ENCODE measurements around the gene FIS1. TPM values are rescaled to one million over a fixed set of nuclear protein-coding genes. Genes with fewer than 3 reads are reported as not detected.

The FIS1 gene
- total and polyA plus RNA-seq, 2 donors (not counting 1 experiment from before 2014, with no cell fraction given) = 95.5 to 245 TPM

GRCh38 chr7:101217388-101218235 is 27.3 kb downstream of the FIS1 start, which contains the start of the genes PLOD3 and ZNHIT1:
TSS of gene PLOD3 (minus strand) at chr7:101217581. CDS start at chr7:101217274, 307 bp downstream.
TSS of gene ZNHIT1 (plus strand) at chr7:101218165. CDS start at chr7:101218196, 31 bp downstream.
- H3K4me1 ChIP-seq (ENCODE audit: control insufficient read depth in 2 of 2, insufficient read depth in 2 of 2, low read length in 2 of 2) = peaks cover 18 to 21% of the 10 kb centered on the region in 2 donors
- Mint-ChIP-seq H3K4me1 (peaks cover 25% of the 10 kb centered on the region), H3K27me3 (no peaks in the 10 kb centered on the region), H3K27ac (peak within 1 kb of the TSS; percentile 95), H3K4me3 (peak within 1 kb of the TSS; percentile 97), H3K9me3 (ENCODE audit: insufficient read depth) (no peaks in the 10 kb centered on the region)
- H3K79me2 ChIP-seq (ENCODE audit: control insufficient read depth, insufficient read depth, low read length) = peaks cover 46% of the 10 kb centered on the region
- H3K4me2 ChIP-seq (replicated peaks; ENCODE audit: low read depth, low read length, poor library complexity, severe bottlenecking) = peak within 1 kb of the TSS; percentile 97
- no peaks in the 10 kb centered on the region for H3K9me3 ChIP-seq (ENCODE audit: control extremely low read depth in 1 of 3, control insufficient read depth in 2 of 3, insufficient read depth in 1 of 3, low read length in 2 of 3)
- H2AFZ ChIP-seq (ENCODE audit: insufficient read depth, low read depth, low read length, poor library complexity, severe bottlenecking) = peak within 1 kb of the TSS; percentile 95
- TF ChIP-seq CTCF (IDR thresholded peaks at IDR 0.05) (peak; percentile 6), EZH2 (IDR thresholded peaks at IDR 0.05; ENCODE audit: borderline replicate concordance, insufficient read depth, low read depth, low read length, poor library complexity, severe bottlenecking) (no peak)
- ATAC-seq (ENCODE audit: low read depth) (peak; percentile 80), DNase-seq (peak; percentile 98)
- H3K9ac ChIP-seq (ENCODE audit: low read length) = peak within 1 kb of the TSS; percentile 91
- peak within 1 kb of the TSS; percentile 44 to 75 for H3K27ac ChIP-seq (ENCODE audit: low read length in 2 of 2)
- intact Hi-C loops (cut with micrococcal nuclease) = loop anchor here (1.0 kb wide), 4 partner anchors 25 to 63 kb away; partner anchors contain the start of gene AP1S1
- peaks cover 0 to 12% of the 10 kb centered on the region in 2 experiments for H3K36me3 ChIP-seq (replicated peaks in 1 of 2; ENCODE audit: control extremely low read depth in 1 of 2, control insufficient read depth in 1 of 2, extremely low read depth in 1 of 2, insufficient read depth in 2 of 2, low read length in 1 of 2)
- peak within 1 kb of the TSS; percentile 85 to 99 (median 94) for H3K4me3 ChIP-seq (ENCODE audit: control extremely low read depth in 1 of 5, extremely low read depth in 1 of 5, insufficient read depth in 1 of 5, low read depth in 2 of 5, low read length in 4 of 5)
- peaks cover 25% of the 10 kb centered on the region for H4K20me1 ChIP-seq (ENCODE audit: control insufficient read depth, insufficient read depth, low read length, poor library complexity, severe bottlenecking)
- ChIA-PET CTCF (interaction anchor here (0.9 to 4.2 kb wide), 12 partner anchors 17 to 77 kb away, joined by 3 to 38 read pairs (median 4); partner anchors contain the start of genes FIS1 and MOGAT3), POLR2A (interaction anchor here (0.7 to 2.0 kb wide), 5 partner anchors 21 to 937 kb away, joined by 3 to 15 read pairs (median 3); partner anchors contain the start of genes CLDN15, FIS1 and VGF)
- under 1% methylated on average over 57 of the region's 57 CpGs for WGBS (ENCODE audit: insufficient coverage)
- no peaks in the 10 kb centered on the region for H3K27me3 ChIP-seq (replicated peaks in 1 of 4; ENCODE audit: control extremely low read depth in 1 of 4, control insufficient read depth in 3 of 4, insufficient read depth in 4 of 4, low read length in 3 of 4)
